HG03354 (cell line): ENCODE measurements around the gene ANKLE2.
A peak's percentile ranks its signal among the peaks of the same experiment; 100 is the strongest.
"Not testable (repeated sequence)": the region's sequence is repeated elsewhere in the genome, so short reads cannot be mapped to it uniquely, and the experiment has no call there.

Experiments used
- ATAC-seq: cut with Tn5 transposase; IDR thresholded peaks from one replicate; pipeline ENCODE4 v1.9.1; 2021; ENCODE audit warnings: mild to moderate bottlenecking; ENCODE audit not compliant: unreplicated experiment, poor library complexity, severe bottlenecking

Gene ANKLE2

GRCh38 chr12:132761032-132761920, at the start of gene ANKLE2:
ANKLE2 (minus strand) TSS chr12:132761832; CDS start chr12:132761798, 34 bp downstream.
- peak; percentile 47 for ATAC-seq

DNA sequence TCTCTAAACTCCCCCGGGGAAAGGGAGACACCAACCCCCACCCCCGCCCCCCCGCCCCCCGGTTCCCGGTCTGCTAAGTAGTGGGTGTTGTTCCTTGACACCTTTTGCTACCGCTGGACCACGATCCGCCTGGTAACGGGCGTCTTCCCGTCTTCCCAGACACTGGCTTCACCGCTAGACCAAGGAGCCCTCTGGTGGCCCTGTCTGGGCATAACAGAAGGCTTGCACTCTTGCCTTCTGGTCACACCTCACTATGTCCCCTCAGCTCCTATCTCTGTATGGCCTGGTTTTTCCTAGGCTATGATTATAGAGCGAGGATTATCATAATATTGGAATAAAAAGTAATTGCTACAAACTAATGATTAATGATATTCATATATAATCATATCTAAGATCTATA, 47.8 kb upstream of the ANKLE2 start:
- not testable (repeated sequence) for ATAC-seq

GRCh38 chr12:132807295-132808092, 45.9 kb upstream of the ANKLE2 start:
- ATAC-seq, result no peak

DNA sequence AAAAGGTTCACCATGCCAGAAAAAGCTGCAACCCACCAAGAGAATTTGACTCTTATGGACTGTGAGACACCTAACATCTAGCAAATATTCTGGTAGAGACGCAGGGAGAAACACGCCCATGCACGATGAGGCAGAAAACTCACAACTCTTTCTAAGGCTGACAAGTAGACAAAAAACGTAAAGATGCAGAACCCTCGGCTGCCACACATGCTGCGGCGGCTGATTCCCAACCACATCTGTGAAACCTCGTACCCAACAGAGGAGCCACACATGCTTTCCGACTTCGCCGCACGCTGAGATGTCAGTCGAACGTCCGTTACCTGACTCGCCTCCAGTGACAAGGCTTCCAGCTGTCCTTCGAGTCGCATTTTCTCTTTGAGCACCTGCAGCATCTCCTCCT, 45.2 kb upstream of the ANKLE2 start:
- ATAC-seq, result no peak

- ATAC-seq, result no peak
These were observed 42.8 kb upstream of the ANKLE2 start for GRCh38 chr12:132804426-132804861.

DNA sequence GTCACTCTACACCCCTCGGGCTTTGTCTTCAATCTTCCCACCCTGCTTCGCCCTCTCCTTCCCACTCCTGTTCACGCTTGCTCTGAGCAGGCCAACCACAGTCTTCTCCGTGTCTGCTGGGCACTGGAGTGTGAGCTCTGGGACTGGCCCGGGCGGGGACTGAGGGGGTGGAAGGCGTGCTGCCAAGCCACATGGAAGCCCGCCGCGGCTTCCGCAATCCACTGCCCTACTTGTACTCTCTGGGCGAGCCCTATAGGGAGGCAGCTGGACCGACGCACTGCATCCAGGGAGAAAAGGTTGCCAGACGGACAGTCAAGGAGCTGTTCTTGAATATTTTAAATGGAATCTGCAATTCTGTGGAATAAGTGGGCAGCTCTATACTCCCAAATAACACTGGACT, 42.3 kb upstream of the ANKLE2 start:
- no peak for ATAC-seq

DNA sequence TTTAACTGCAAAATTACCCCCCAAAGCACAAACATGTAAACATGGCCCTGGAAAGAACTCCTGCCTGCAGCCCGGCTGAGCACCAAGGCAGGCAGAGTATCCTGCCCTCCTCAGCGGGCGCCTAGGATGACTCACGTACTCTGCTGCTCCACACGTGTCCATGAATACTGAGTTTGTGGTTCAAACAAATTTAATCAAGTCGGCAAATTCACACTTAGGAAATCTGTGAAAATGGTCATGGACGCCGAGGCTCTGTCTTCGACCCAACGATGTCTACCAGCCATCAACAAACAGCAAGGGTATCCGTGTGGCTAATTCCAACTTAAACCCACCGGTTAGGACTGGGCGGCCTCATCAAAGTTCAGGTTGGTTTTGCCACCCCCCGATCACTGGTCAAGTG, 41.5 kb upstream of the ANKLE2 start:
- ATAC-seq, result no peak

- ATAC-seq, result no peak
These were observed 40.1 kb upstream of the ANKLE2 start for GRCh38 chr12:132801741-132802140.

DNA sequence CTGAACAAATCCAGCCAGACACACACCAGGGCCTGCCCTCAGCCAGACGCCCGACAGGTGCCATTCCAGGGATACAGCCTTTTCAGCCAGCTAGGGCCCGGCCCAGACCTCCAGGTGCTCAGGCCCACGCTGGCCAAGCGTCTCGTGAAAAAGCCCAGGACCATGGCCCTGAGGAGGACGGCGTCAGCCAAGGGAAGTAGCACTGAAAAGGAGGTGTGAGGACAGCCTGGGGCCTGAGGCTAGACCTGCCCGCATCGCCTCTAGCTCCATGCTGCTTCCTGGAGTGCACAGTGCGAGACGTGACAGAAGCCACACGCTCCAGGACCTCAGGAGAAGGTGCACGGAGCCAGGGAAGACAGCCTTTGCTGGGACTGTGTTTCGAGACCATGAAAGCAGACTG, 37.2 kb upstream of the ANKLE2 start:
- ATAC-seq, result no peak

- no peak for ATAC-seq
These were observed 36.4 kb upstream of the ANKLE2 start for GRCh38 chr12:132797820-132798570.

DNA sequence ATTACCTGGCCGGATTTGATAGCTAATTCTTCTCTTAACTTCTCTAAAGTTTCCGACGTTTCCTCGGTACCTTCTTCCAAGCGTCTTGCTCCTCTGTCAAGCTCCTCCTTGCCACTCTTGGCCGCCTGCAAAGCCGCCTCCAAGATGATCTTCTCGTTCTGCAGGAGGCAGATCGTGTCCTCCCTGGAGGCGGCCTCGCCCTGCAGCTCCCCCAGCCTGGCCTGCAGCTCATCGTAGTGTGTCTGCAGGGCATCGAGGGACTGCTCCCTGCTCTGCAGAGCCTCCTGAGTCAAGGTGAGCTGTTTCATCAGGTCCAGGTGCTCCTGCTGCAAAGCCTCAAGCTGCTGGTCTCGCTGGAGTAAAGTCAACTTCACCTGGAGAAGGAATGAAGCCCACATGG, 34.2 kb upstream of the ANKLE2 start:
- no peak for ATAC-seq

- ATAC-seq, result not testable (repeated sequence)
These were observed 30.3 kb upstream of the ANKLE2 start for GRCh38 chr12:132791940-132792339.

- no peak for ATAC-seq
These were observed 27.5 kb upstream of the ANKLE2 start for GRCh38 chr12:132789099-132789471.

- no peak for ATAC-seq
These were observed 26.9 kb upstream of the ANKLE2 start for GRCh38 chr12:132788375-132789098.

GRCh38 chr12:132787877-132788276, 26.2 kb upstream of the ANKLE2 start:
- ATAC-seq, result no peak

- no peak for ATAC-seq
These were observed 24.6 kb upstream of the ANKLE2 start for GRCh38 chr12:132786192-132786591.

DNA sequence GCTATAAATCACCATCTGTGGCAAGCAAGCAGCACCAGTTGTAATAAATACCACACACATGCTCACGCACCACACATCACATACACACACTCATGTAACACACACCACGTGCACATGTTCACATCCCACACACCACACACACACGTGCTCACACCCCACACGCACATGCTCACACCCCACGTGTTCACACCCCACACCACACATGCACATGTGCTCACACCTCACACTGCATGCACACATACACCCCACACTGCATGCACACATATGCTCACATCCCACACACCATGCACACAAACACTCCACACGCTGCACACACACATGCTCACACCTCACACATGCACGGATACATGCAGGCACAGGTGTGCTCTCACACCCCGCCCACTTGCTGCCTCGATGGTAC, 22.9 kb upstream of the ANKLE2 start:
- no peak for ATAC-seq

- ATAC-seq, result no peak
These were observed 22.4 kb upstream of the ANKLE2 start for GRCh38 chr12:132783917-132784531.

GRCh38 chr12:132781938-132782337, 20.3 kb upstream of the ANKLE2 start:
- no peak for ATAC-seq
